Measurements from ENCODE around the gene NANP. TPM values are rescaled to one million over a fixed set of nuclear protein-coding genes. Genes with fewer than 3 reads are reported as not detected.

NANP gene
- total and polyA plus RNA-seq, 2 of the 13 experiments (the other 11 are each of a cell fraction or from before 2014, with no cell fraction given): 8.9 to 21.5 TPM

GRCh38 chr20:25571240-25571639, 52.6 kb downstream of the NANP start:
- TF ChIP-seq, protein P1, sequence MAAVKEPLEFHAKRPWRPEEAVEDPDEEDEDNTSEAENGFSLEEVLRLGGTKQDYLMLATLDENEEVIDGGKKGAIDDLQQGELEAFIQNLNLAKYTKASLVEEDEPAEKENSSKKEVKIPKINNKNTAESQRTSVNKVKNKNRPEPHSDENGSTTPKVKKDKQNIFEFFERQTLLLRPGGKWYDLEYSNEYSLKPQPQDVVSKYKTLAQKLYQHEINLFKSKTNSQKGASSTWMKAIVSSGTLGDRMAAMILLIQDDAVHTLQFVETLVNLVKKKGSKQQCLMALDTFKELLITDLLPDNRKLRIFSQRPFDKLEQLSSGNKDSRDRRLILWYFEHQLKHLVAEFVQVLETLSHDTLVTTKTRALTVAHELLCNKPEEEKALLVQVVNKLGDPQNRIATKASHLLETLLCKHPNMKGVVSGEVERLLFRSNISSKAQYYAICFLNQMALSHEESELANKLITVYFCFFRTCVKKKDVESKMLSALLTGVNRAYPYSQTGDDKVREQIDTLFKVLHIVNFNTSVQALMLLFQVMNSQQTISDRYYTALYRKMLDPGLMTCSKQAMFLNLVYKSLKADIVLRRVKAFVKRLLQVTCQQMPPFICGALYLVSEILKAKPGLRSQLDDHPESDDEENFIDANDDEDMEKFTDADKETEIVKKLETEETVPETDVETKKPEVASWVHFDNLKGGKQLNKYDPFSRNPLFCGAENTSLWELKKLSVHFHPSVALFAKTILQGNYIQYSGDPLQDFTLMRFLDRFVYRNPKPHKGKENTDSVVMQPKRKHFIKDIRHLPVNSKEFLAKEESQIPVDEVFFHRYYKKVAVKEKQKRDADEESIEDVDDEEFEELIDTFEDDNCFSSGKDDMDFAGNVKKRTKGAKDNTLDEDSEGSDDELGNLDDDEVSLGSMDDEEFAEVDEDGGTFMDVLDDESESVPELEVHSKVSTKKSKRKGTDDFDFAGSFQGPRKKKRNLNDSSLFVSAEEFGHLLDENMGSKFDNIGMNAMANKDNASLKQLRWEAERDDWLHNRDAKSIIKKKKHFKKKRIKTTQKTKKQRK (IDR thresholded peaks at IDR 0.05; ENCODE audit: low read length): no peak
- no peak for TF ChIP-seq ZNF567 (CRISPR knock-in tag; IDR thresholded peaks at IDR 0.05; ENCODE audit: borderline replicate concordance)
- TF ChIP-seq SOX6 (IDR thresholded peaks at IDR 0.05): no peak
- TF ChIP-seq SOX6 (CRISPR knock-in tag; IDR thresholded peaks at IDR 0.05): no peak
- TF ChIP-seq GATA4 (IDR thresholded peaks at IDR 0.05; ENCODE audit: borderline replicate concordance, low read depth): no peak
- TF ChIP-seq GATAD2A (CRISPR knock-in tag; IDR thresholded peaks at IDR 0.05): no peak
- no peak for TF ChIP-seq PHF21A (CRISPR knock-in tag; IDR thresholded peaks at IDR 0.05)
- TF ChIP-seq, protein P2, sequence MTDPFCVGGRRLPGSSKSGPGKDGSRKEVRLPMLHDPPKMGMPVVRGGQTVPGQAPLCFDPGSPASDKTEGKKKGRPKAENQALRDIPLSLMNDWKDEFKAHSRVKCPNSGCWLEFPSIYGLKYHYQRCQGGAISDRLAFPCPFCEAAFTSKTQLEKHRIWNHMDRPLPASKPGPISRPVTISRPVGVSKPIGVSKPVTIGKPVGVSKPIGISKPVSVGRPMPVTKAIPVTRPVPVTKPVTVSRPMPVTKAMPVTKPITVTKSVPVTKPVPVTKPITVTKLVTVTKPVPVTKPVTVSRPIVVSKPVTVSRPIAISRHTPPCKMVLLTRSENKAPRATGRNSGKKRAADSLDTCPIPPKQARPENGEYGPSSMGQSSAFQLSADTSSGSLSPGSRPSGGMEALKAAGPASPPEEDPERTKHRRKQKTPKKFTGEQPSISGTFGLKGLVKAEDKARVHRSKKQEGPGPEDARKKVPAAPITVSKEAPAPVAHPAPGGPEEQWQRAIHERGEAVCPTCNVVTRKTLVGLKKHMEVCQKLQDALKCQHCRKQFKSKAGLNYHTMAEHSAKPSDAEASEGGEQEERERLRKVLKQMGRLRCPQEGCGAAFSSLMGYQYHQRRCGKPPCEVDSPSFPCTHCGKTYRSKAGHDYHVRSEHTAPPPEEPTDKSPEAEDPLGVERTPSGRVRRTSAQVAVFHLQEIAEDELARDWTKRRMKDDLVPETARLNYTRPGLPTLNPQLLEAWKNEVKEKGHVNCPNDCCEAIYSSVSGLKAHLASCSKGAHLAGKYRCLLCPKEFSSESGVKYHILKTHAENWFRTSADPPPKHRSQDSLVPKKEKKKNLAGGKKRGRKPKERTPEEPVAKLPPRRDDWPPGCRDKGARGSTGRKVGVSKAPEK (CRISPR knock-in tag; IDR thresholded peaks at IDR 0.05; ENCODE audit: borderline replicate concordance): no peak
- TF ChIP-seq, protein P3, sequence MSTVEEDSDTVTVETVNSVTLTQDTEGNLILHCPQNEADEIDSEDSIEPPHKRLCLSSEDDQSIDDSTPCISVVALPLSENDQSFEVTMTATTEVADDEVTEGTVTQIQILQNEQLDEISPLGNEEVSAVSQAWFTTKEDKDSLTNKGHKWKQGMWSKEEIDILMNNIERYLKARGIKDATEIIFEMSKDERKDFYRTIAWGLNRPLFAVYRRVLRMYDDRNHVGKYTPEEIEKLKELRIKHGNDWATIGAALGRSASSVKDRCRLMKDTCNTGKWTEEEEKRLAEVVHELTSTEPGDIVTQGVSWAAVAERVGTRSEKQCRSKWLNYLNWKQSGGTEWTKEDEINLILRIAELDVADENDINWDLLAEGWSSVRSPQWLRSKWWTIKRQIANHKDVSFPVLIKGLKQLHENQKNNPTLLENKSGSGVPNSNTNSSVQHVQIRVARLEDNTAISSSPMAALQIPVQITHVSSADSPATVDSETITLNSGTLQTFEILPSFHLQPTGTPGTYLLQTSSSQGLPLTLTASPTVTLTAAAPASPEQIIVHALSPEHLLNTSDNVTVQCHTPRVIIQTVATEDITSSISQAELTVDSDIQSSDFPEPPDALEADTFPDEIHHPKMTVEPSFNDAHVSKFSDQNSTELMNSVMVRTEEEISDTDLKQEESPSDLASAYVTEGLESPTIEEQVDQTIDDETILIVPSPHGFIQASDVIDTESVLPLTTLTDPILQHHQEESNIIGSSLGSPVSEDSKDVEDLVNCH (CRISPR knock-in tag; IDR thresholded peaks at IDR 0.05): no peak
- TF ChIP-seq NPAS2 (CRISPR knock-in tag; IDR thresholded peaks at IDR 0.05; ENCODE audit: borderline replicate concordance): no peak
- no peak for TF ChIP-seq RARG (CRISPR knock-in tag; IDR thresholded peaks at IDR 0.05; ENCODE audit: low read depth)
- TF ChIP-seq ZNF274 (CRISPR knock-in tag; IDR thresholded peaks at IDR 0.05): no peak
- TF ChIP-seq SMARCE1 (IDR thresholded peaks at IDR 0.05; ENCODE audit: borderline replicate concordance): no peak
- no peak for TF ChIP-seq IKZF1 (IDR thresholded peaks at IDR 0.05)
- WGBS (ENCODE audit: low lambda C conversion rate): 92% methylated on average over 2 of the region's 2 CpGs
- POLR2A ChIA-PET: interaction anchor here (1.4 to 1.6 kb wide), 2 partner anchors 13 kb away, joined by 4 to 5 read pairs; no protein-coding TSS in a partner anchor
- Histone ChIP-seq H4K20me1 (ENCODE audit: insufficient read depth, low read length) (peaks cover 23% of the 10 kb centered on the region), H3K4me3 (replicated peaks in 1 of 3; ENCODE audit: insufficient read depth in 1 of 3, low read depth in 2 of 3, low read length in 3 of 3) (no peak overlapping the region), H3K27me3 (ENCODE audit: control insufficient read depth in 1 of 2, insufficient read depth in 2 of 2, low read length in 2 of 2) (no peaks in the 10 kb centered on the region), H3K9me3 (ENCODE audit: low read length) (no peaks in the 10 kb centered on the region), H3K4me1 (ENCODE audit: insufficient read depth, low read length) (peaks cover 49% of the 10 kb centered on the region), H3K79me2 (ENCODE audit: insufficient read depth, low read length) (peaks cover 90% of the 10 kb centered on the region), H3K9ac (ENCODE audit: insufficient read depth, low read depth, low read length) (no peak overlapping the region), H3K36me3 (replicated peaks in 1 of 2; ENCODE audit: control insufficient read depth in 1 of 2, insufficient read depth in 2 of 2, low read length in 2 of 2) (peaks cover 9 to 19% of the 10 kb centered on the region in 2 experiments), H3K4me2 (ENCODE audit: low read depth, low read length) (no peak overlapping the region), H2AFZ (ENCODE audit: low read length) (no peak overlapping the region), H3K27ac (ENCODE audit: extremely low read length, insufficient read depth, low read length) (no peak overlapping the region)
- ATAC-seq (0 out of 3 replicates have a peak, but pooled peaks have one; percentile 13), DNase-seq (ENCODE audit: low spot score) (no peak), FAIRE-seq (no peak)
- in situ Hi-C loops (cut with HindIII; ENCODE audit: extremely low pct_ligation_motif_present, low pct_unique_long_range_greater_than_20kb): no loop called here
- intact Hi-C loops (cut with micrococcal nuclease; ENCODE audit: unreplicated experiment): no loop called here
- no TSS peak for BruUV-seq (replicated peaks)
- CTCF ChIA-PET (ENCODE audit: low intra/inter-chr PET ratio, low total read pairs): no interaction called here

Data from HepG2 (cell line).